ENCODE data around the gene HSD3B1. TPM values are rescaled to one million over a fixed set of nuclear protein-coding genes. Genes with fewer than 3 reads are reported as not detected.

The HSD3B1 gene
- polyA plus RNA-seq, 1 of the 3 experiments (the other 2 are of a cell fraction), result not detected

DNA sequence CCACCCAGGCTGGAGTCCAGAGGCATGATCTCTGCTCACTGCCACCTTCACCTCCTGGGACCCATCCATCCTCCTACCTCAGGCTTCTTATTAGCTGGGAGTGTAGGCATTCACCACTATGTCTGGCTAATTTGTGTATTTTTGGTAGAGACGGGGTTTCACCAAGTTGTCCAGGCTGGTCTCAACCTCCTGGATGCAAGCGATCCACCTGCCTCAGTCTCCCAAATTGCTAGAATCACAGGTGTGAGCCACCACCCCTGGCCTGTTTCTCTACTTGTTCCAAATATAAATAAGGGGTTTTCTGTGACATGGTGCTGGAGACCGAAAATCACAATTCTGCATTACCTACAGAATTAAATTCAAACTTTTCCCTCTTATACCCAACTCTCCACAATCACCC lies 36.6 kb upstream of the HSD3B1 start:
- no peaks in the 10 kb centered on the region for H3K36me3 ChIP-seq (replicated peaks in 1 of 2; ENCODE audit: control insufficient read depth in 1 of 2, insufficient read depth in 2 of 2, low read length in 1 of 2)
- H4K20me1 ChIP-seq (ENCODE audit: insufficient read depth), result no peaks in the 10 kb centered on the region
- no peak overlapping the region for H3K9ac ChIP-seq
- H3K27me3 ChIP-seq (ENCODE audit: insufficient read depth), result peaks cover 37% of the 10 kb centered on the region; the same call in 1 of the 2 replicates
- no peak overlapping the region for H2AFZ ChIP-seq (ENCODE audit: low read depth)
- CTCF ChIA-PET, result no interaction called here
- H3F3A ChIP-seq (replicated peaks; ENCODE audit: insufficient read depth), result no peaks in the 10 kb centered on the region
- POLR2A ChIA-PET, result no interaction called here
- H3K4me2 ChIP-seq, result no peak overlapping the region
- H3K9me2 ChIP-seq, result no peaks in the 10 kb centered on the region
- no peaks in the 10 kb centered on the region for H3K9me3 ChIP-seq
- DNase-seq, result no peak
- H3K4me1 ChIP-seq (ENCODE audit: control insufficient read depth in 1 of 2, insufficient read depth in 2 of 2, low read depth in 1 of 2, low read length in 1 of 2), result no peaks in the 10 kb centered on the region
- 3% methylated on average over 3 of the region's 3 CpGs for WGBS (ENCODE audit: low lambda C conversion rate)
- no peak overlapping the region for H3K4me3 ChIP-seq (ENCODE audit: low read depth in 2 of 2, low read length in 1 of 2)
- TF ChIP-seq USF1 (IDR thresholded peaks at IDR 0.05; ENCODE audit: borderline replicate concordance, low read depth) (no peak), REST (IDR thresholded peaks at IDR 0.05; ENCODE audit: low read depth, low read length) (no peak), SIN3A (IDR thresholded peaks at IDR 0.05; ENCODE audit: borderline replicate concordance, low read depth, low read length) (no peak), RFX5 (IDR thresholded peaks at IDR 0.05; ENCODE audit: low read length) (no peak), MAX (IDR thresholded peaks at IDR 0.05; ENCODE audit: low read depth) (no peak), RAD21 (IDR thresholded peaks at IDR 0.05; ENCODE audit: low read length) (no peak), NFIC (IDR thresholded peaks at IDR 0.05; ENCODE audit: borderline replicate concordance) (no peak), GATA2 (CRISPR knock-in tag; IDR thresholded peaks at IDR 0.05) (no peak), GABPA (IDR thresholded peaks at IDR 0.05; ENCODE audit: low read depth) (no peak), USF2 (IDR thresholded peaks at IDR 0.05; ENCODE audit: borderline replicate concordance, low read depth, low read length) (no peak), EZH2phosphoT487 (IDR thresholded peaks at IDR 0.05; ENCODE audit: borderline replicate concordance, low read depth) (no peak), MXI1 (IDR thresholded peaks at IDR 0.05; ENCODE audit: low read depth, low read length) (no peak), RXRA (IDR thresholded peaks at IDR 0.05; ENCODE audit: borderline replicate concordance, low read depth) (no peak)
- TF ChIP-seq, protein P1, sequence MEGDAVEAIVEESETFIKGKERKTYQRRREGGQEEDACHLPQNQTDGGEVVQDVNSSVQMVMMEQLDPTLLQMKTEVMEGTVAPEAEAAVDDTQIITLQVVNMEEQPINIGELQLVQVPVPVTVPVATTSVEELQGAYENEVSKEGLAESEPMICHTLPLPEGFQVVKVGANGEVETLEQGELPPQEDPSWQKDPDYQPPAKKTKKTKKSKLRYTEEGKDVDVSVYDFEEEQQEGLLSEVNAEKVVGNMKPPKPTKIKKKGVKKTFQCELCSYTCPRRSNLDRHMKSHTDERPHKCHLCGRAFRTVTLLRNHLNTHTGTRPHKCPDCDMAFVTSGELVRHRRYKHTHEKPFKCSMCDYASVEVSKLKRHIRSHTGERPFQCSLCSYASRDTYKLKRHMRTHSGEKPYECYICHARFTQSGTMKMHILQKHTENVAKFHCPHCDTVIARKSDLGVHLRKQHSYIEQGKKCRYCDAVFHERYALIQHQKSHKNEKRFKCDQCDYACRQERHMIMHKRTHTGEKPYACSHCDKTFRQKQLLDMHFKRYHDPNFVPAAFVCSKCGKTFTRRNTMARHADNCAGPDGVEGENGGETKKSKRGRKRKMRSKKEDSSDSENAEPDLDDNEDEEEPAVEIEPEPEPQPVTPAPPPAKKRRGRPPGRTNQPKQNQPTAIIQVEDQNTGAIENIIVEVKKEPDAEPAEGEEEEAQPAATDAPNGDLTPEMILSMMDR (IDR thresholded peaks at IDR 0.05), result no peak
- no peak overlapping the region for H3K27ac ChIP-seq (ENCODE audit: low read depth in 2 of 2, low read length in 1 of 2)
- no peaks in the 10 kb centered on the region for H3K79me2 ChIP-seq (ENCODE audit: insufficient read depth)
